Subcutaneous preadipocyte (primary cell): ENCODE measurements around the gene GNAT3. TPM values are rescaled to one million over a fixed set of nuclear protein-coding genes. Genes with fewer than 3 reads are reported as not detected.

Experiments used
- total RNA-seq: library from RNA; depleted of rRNA; stranded (reverse); fragments of >200 nt; gene quantifications from 2 replicates; pipeline ENCODE4 v1.2.3, GENCODE V29; 2012

The GNAT3 gene
- not detected in 2 replicates for total RNA-seq

DNA sequence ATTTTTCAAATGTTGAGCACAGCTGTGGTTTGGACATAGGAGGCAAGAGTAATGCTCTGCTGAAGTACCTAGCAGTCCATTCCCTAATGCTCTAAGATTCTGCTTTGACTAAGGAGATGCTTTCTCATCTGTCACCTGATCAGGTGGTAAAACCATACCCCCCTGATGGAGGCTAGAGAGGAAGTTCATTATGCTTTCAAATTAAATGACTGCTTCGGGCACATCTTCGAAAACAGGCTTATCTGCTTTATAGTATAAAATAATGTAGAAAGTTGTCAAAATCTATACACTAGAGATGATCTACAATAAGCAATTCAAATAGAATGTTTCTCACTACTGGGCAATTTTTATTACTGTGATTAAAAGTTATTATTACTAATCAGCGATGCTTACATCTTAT is at the start of gene GNAT3:
GNAT3 (minus strand) TSS at position 101 of the 400 bp plus-strand sequence. CDS start 138 bp downstream, outside the sequence.

Other genes starting within 250 kb of the GNAT3 start
- gene CD36, start 126.6 kb upstream of the GNAT3 start, total RNA-seq = 35.6 and 84.1 TPM in 2 replicates